GM23338 (cell line): ENCODE results near the gene ABCA12. TPM values are rescaled to one million over a fixed set of nuclear protein-coding genes. Genes with fewer than 3 reads are reported as not detected.

ENCODE experiments used
- ATAC-seq: fragments of 200-7000 bp; cut with Tn5 transposase; 3 replicates; pipeline ENCODE4 v1.9.1; 2020
- DNase-seq: peaks from one replicate; pipeline ENCODE4 v3.0.0-alpha.2; 2015; ENCODE audit warnings: low spot score
- H2AFZ ChIP-seq: fragments of 200-600 bp; sonication (generic); 2 replicates; pipeline ENCODE4 v1.8.0; 2016; ENCODE audit warnings: antibody characterized with exemption, mild to moderate bottlenecking, moderate library complexity
- H3F3A ChIP-seq: fragments of 200-600 bp; sonication (generic); replicated peaks from 2 replicates; pipeline ENCODE4 v1.8.0; 2017; ENCODE audit warnings: antibody characterized with exemption, mixed run types, low read depth
- H3K27ac ChIP-seq: fragments of 200-600 bp; sonication (generic); 2 replicates; pipeline ENCODE4 v1.6.1; 2016; ENCODE audit warnings: low read depth
- H3K27me3 ChIP-seq: fragments of 200-600 bp; sonication (generic); 2 replicates; pipeline ENCODE4 v1.8.0; 2016; ENCODE audit warnings: mild to moderate bottlenecking, mixed run types, moderate library complexity; ENCODE audit not compliant: insufficient read depth
- H3K36me3 ChIP-seq: fragments of 200-600 bp; sonication (generic); 2 replicates; pipeline ENCODE4 v1.8.0; 2016; ENCODE audit warnings: mild to moderate bottlenecking; ENCODE audit not compliant: insufficient read depth
- H3K4me1 ChIP-seq: fragments of 200-600 bp; sonication (generic); 2 replicates; pipeline ENCODE4 v1.8.0; 2016; ENCODE audit warnings: mild to moderate bottlenecking, moderate library complexity; ENCODE audit not compliant: insufficient read depth
- H3K4me2 ChIP-seq: fragments of 200-600 bp; sonication (generic); 2 replicates; pipeline ENCODE4 v1.7.1; 2017; ENCODE audit warnings: mixed run types
- H3K4me3 ChIP-seq: fragments of 200-600 bp; sonication (generic); 2 replicates; pipeline ENCODE4 v1.6.1; 2016; ENCODE audit warnings: mixed run types
- H3K79me2 ChIP-seq: fragments of 200-600 bp; sonication (generic); replicated peaks from 2 replicates; pipeline ENCODE4 v1.8.0; 2017; ENCODE audit warnings: mild to moderate bottlenecking; ENCODE audit not compliant: insufficient read depth
- H3K9me2 ChIP-seq: fragments of 200-600 bp; sonication (generic); 2 replicates; pipeline ENCODE4 v1.8.0; 2017; ENCODE audit not compliant: insufficient read depth
- H4K20me1 ChIP-seq: fragments of 200-600 bp; sonication (generic); replicated peaks from 2 replicates; pipeline ENCODE4 v1.8.0; 2017; ENCODE audit warnings: mild to moderate bottlenecking; ENCODE audit not compliant: insufficient read depth
- H3K27ac Mint-ChIP-seq: 2 replicates; pipeline ENCODE4 v1.8.0; 2020; ENCODE audit warnings: inconsistent platforms, mild to moderate bottlenecking, moderate library complexity, mixed read lengths
- H3K27me3 Mint-ChIP-seq: 3 replicates; pipeline ENCODE4 v1.8.0; 2022; ENCODE audit warnings: low read depth, mild to moderate bottlenecking, moderate library complexity, mixed read lengths, inconsistent platforms; ENCODE audit not compliant: insufficient read depth, poor library complexity
- H3K36me3 Mint-ChIP-seq: 3 replicates; pipeline ENCODE4 v1.8.0; 2021; ENCODE audit warnings: low read depth, mild to moderate bottlenecking, inconsistent platforms, moderate library complexity, mixed read lengths
- H3K4me1 Mint-ChIP-seq: 3 replicates; pipeline ENCODE4 v1.8.0; 2020; ENCODE audit warnings: mild to moderate bottlenecking, inconsistent platforms, mixed read lengths
- H3K4me3 Mint-ChIP-seq: 3 replicates; pipeline ENCODE4 v1.8.0; 2021; ENCODE audit warnings: moderate library complexity, mild to moderate bottlenecking, inconsistent platforms, mixed read lengths
- H3K9me3 Mint-ChIP-seq: 3 replicates; pipeline ENCODE4 v1.8.0; 2020; ENCODE audit warnings: moderate library complexity, mild to moderate bottlenecking, inconsistent platforms, mixed read lengths
- CREB1 ChIP-seq: fragments of 250-450 bp; sonication (Bioruptor Pico); IDR thresholded peaks from 2 replicates; pipeline ENCODE4 v1.5.0; 2020; ENCODE audit warnings: low read depth, mild to moderate bottlenecking, moderate library complexity
- EZH2 ChIP-seq: fragments of 200-600 bp; sonication (generic); IDR thresholded peaks from one replicate; pipeline ENCODE4 v1.8.0; 2017; ENCODE audit warnings: antibody characterized with exemption, mild to moderate bottlenecking, low read depth; ENCODE audit not compliant: unreplicated experiment
- EZH2phosphoT487 ChIP-seq: fragments of 200-600 bp; sonication (generic); IDR thresholded peaks from one replicate; pipeline ENCODE4 v1.8.1; 2018; ENCODE audit warnings: antibody characterized with exemption; ENCODE audit not compliant: unreplicated experiment
- JUNB ChIP-seq: IDR thresholded peaks from one replicate; pipeline ENCODE4 v1.6.1; 2016; ENCODE audit warnings: antibody characterized with exemption; ENCODE audit not compliant: unreplicated experiment
- NANOG ChIP-seq: IDR thresholded peaks from 2 replicates; pipeline ENCODE4 v1.6.1; 2016; ENCODE audit warnings: antibody characterized with exemption, borderline replicate concordance
- POLR2AphosphoS5 ChIP-seq: IDR thresholded peaks from 2 replicates; pipeline ENCODE4 v1.6.1; 2016; ENCODE audit warnings: antibody characterized with exemption, low read depth
- STAT1 ChIP-seq: IDR thresholded peaks from one replicate; pipeline ENCODE4 v1.6.1; 2016; ENCODE audit warnings: antibody characterized with exemption; ENCODE audit not compliant: unreplicated experiment
- ZNF114 ChIP-seq: fragments of 250-450 bp; sonication (Bioruptor Pico); IDR thresholded peaks from 2 replicates; pipeline ENCODE4 v1.5.0; 2020; ENCODE audit warnings: mild to moderate bottlenecking, moderate library complexity
- ZNF331 ChIP-seq: fragments of 250-450 bp; sonication (Bioruptor Pico); IDR thresholded peaks from 2 replicates; pipeline ENCODE4 v1.5.0; 2020; ENCODE audit warnings: low read depth, mild to moderate bottlenecking, moderate library complexity
- polyA plus RNA-seq: library from polyadenylated mRNA; unstranded; fragments of >200 nt; fragmentation: Nextera tagmentation; extraction: Ambion mirVana; gene quantifications from 2 replicates; pipeline ENCODE4 v1.2.1, GENCODE V29; 2016
- total RNA-seq: library from RNA; depleted of rRNA; stranded (reverse); fragments of >200 nt; shearing (Covaris generic); gene quantifications from 2 replicates; pipeline ENCODE4 v1.2.3, GENCODE V29; 2014
- TF ChIP-seq, protein P1 (sequence below): IDR thresholded peaks from one replicate; pipeline ENCODE4 v1.6.1; 2018; ENCODE audit warnings: antibody characterized with exemption; ENCODE audit not compliant: unreplicated experiment
- TF ChIP-seq, protein P2 (sequence below), 2 experiments: fragments of 200-600 bp in 1 of 2; sonication (generic) in 1 of 2; conservative IDR thresholded peaks; 2 replicates each; pipeline versions ENCODE4 v1.5.1 to v1.6.1; 2016 to 2017; ENCODE audit warnings: antibody characterized with exemption in 2 of 2, low read depth in 2 of 2, mild to moderate bottlenecking in 2 of 2, moderate library complexity in 1 of 2

ABCA12 gene
- total and polyA plus RNA-seq, 2 experiments from 2014 or later, result 0.05 to 0.10 TPM

- Histone ChIP-seq H3K4me1 (no peaks in the 10 kb centered on the region), H3K27me3 (no peaks in the 10 kb centered on the region), H3K79me2 (no peaks in the 10 kb centered on the region), H3K4me2 (no peak overlapping the region), H3K9me2 (no peaks in the 10 kb centered on the region), H2AFZ (no peak overlapping the region), H3K4me3 (no peak overlapping the region), H4K20me1 (no peaks in the 10 kb centered on the region), H3F3A (no peaks in the 10 kb centered on the region), H3K27ac (no peak overlapping the region), H3K36me3 (no peaks in the 10 kb centered on the region)
- Mint-ChIP-seq H3K27ac (no peak overlapping the region), H3K36me3 (no peaks in the 10 kb centered on the region), H3K4me3 (no peak overlapping the region), H3K4me1 (no peaks in the 10 kb centered on the region; the same call in 2 of the 3 replicates), H3K9me3 (no peaks in the 10 kb centered on the region), H3K27me3 (no peaks in the 10 kb centered on the region)
- ATAC-seq (no peak), DNase-seq (no peak)
- TF ChIP-seq JUNB, result no peak
- no peak for TF ChIP-seq EZH2phosphoT487
- TF ChIP-seq ZNF331, result no peak
- TF ChIP-seq POLR2AphosphoS5, result no peak
- no peak for TF ChIP-seq EZH2
- no peak for TF ChIP-seq CREB1 (CRISPR knock-in tag)
- TF ChIP-seq NANOG, result no peak
- TF ChIP-seq, protein P1, sequence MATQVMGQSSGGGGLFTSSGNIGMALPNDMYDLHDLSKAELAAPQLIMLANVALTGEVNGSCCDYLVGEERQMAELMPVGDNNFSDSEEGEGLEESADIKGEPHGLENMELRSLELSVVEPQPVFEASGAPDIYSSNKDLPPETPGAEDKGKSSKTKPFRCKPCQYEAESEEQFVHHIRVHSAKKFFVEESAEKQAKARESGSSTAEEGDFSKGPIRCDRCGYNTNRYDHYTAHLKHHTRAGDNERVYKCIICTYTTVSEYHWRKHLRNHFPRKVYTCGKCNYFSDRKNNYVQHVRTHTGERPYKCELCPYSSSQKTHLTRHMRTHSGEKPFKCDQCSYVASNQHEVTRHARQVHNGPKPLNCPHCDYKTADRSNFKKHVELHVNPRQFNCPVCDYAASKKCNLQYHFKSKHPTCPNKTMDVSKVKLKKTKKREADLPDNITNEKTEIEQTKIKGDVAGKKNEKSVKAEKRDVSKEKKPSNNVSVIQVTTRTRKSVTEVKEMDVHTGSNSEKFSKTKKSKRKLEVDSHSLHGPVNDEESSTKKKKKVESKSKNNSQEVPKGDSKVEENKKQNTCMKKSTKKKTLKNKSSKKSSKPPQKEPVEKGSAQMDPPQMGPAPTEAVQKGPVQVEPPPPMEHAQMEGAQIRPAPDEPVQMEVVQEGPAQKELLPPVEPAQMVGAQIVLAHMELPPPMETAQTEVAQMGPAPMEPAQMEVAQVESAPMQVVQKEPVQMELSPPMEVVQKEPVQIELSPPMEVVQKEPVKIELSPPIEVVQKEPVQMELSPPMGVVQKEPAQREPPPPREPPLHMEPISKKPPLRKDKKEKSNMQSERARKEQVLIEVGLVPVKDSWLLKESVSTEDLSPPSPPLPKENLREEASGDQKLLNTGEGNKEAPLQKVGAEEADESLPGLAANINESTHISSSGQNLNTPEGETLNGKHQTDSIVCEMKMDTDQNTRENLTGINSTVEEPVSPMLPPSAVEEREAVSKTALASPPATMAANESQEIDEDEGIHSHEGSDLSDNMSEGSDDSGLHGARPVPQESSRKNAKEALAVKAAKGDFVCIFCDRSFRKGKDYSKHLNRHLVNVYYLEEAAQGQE, result no peak
- no peak for TF ChIP-seq ZNF114
- TF ChIP-seq, protein P2, sequence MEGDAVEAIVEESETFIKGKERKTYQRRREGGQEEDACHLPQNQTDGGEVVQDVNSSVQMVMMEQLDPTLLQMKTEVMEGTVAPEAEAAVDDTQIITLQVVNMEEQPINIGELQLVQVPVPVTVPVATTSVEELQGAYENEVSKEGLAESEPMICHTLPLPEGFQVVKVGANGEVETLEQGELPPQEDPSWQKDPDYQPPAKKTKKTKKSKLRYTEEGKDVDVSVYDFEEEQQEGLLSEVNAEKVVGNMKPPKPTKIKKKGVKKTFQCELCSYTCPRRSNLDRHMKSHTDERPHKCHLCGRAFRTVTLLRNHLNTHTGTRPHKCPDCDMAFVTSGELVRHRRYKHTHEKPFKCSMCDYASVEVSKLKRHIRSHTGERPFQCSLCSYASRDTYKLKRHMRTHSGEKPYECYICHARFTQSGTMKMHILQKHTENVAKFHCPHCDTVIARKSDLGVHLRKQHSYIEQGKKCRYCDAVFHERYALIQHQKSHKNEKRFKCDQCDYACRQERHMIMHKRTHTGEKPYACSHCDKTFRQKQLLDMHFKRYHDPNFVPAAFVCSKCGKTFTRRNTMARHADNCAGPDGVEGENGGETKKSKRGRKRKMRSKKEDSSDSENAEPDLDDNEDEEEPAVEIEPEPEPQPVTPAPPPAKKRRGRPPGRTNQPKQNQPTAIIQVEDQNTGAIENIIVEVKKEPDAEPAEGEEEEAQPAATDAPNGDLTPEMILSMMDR (conservative IDR thresholded peaks at IDR 0.05; ENCODE audit: low read depth in 2 of 2), result no peak
- no peak for TF ChIP-seq STAT1
These were observed 78.7 kb downstream of the ABCA12 start for GRCh38 chr2:215059724-215060123.

- no peak overlapping the region for H3K4me2 ChIP-seq
- Mint-ChIP-seq H3K9me3 (no peaks in the 10 kb centered on the region), H3K27ac (no peak overlapping the region), H3K4me3 (no peak overlapping the region), H3K4me1 (no peaks in the 10 kb centered on the region; the same call in 2 of the 3 replicates), H3K36me3 (no peaks in the 10 kb centered on the region), H3K27me3 (no peaks in the 10 kb centered on the region)
- H3K36me3 ChIP-seq, result no peaks in the 10 kb centered on the region
- no peak overlapping the region for H3K4me3 ChIP-seq
- no peaks in the 10 kb centered on the region for H3K9me2 ChIP-seq
- H3K4me1 ChIP-seq, result no peaks in the 10 kb centered on the region
- no peak overlapping the region for H3K27ac ChIP-seq
- H3K79me2 ChIP-seq, result no peaks in the 10 kb centered on the region
- DNase-seq (no peak), ATAC-seq (no peak)
- no peaks in the 10 kb centered on the region for H3F3A ChIP-seq
- H4K20me1 ChIP-seq, result no peaks in the 10 kb centered on the region
- no peaks in the 10 kb centered on the region for H3K27me3 ChIP-seq
- no peak overlapping the region for H2AFZ ChIP-seq
- TF ChIP-seq, protein P2 (conservative IDR thresholded peaks at IDR 0.05; ENCODE audit: low read depth in 2 of 2), result no peak
- no peak for TF ChIP-seq ZNF114
These were observed 82.5 kb downstream of the ABCA12 start for GRCh38 chr2:215055891-215056290.
